Ovary (tissue), 9 donors: ENCODE results near the gene TTC28. TPM values are rescaled to one million over a fixed set of nuclear protein-coding genes. Genes with fewer than 3 reads are reported as not detected.

Experiments used
- DNase-seq, 5 donors: peaks; one replicate each; pipeline ENCODE4 v3.0.0-alpha.2; 2019 to 2020
- H3K27ac ChIP-seq, 2 donors: fragments of 200-600 bp; one replicate each; pipeline versions ENCODE4 v1.5.1 to v1.8.0; 2019 to 2022
- H3K27me3 ChIP-seq: fragments of 200-600 bp; one replicate; pipeline ENCODE4 v1.8.0; 2022
- H3K36me3 ChIP-seq: fragments of 200-600 bp; sonication (generic); one replicate; pipeline ENCODE4 v1.5.1; 2019
- H3K4me1 ChIP-seq: one replicate; pipeline ENCODE4 v1.8.1; 2013; ENCODE audit warnings: mild to moderate bottlenecking, moderate library complexity; ENCODE audit not compliant: insufficient read depth
- H3K4me3 ChIP-seq: fragments of 200-600 bp; sonication (generic); one replicate; pipeline ENCODE4 v1.5.1; 2017
- H3K9me3 ChIP-seq, 2 donors: fragments of 200-600 bp in 1 of 2; sonication (generic) in 1 of 2; one replicate each; pipeline versions ENCODE4 v1.5.1 to v1.8.1; 2013 to 2019; ENCODE audit warnings: mild to moderate bottlenecking in 1 of 2, moderate library complexity in 1 of 2
- EP300 ChIP-seq: sonication (generic); formaldehyde crosslinking; IDR thresholded peaks from one replicate; pipeline ENCODE4 v1.6.1; 2017; ENCODE audit warnings: antibody characterized with exemption
- POLR2A ChIP-seq: fragments of 450-650 bp; IDR thresholded peaks from one replicate; pipeline ENCODE4 v1.6.1; 2017; ENCODE audit warnings: antibody characterized with exemption, mild to moderate bottlenecking, moderate library complexity
- WGBS, 3 donors: extraction: QIAGEN DNeasy Blood & Tissue Kit in 1 of 3; methylation state at CpG; one replicate each; pipeline versions ENCODE4 v1.1.5 to v1.1.7; 2013 to 2017; 5-methylcytosine and 5-hydroxymethylcytosine counted together
- intact Hi-C, 4 donors: fragments of 100-400 bp; cut with DNase I; formaldehyde crosslinking; loops; one replicate each; pipeline versions ENCODE4 v1.11.0 to v1.15.1; 2022 to 2023
- polyA plus RNA-seq, 2 donors: library from polyadenylated mRNA; stranded (reverse); fragments of 200-250 nt in 1 of 2; fragments of 350-450 nt in 1 of 2; fragmentation: Illumina TruSeq in 1 of 2; extraction: RNeasy Lipid Tissue Mini Kit (QIAGEN cat#74804) in 1 of 2; gene quantifications; one replicate each; pipeline ENCODE4 v1.2.3, GENCODE V29; 2013 to 2014
- total RNA-seq, 7 donors: library from RNA; depleted of rRNA in 2 of 7; stranded (reverse); fragments of >200 nt in 2 of 7; fragmentation: NEBNext Ultra II Directional in 3 of 7; extraction: Animal tissue kit (Norgen Biotek cat#: 25700) in 3 of 7; gene quantifications; one replicate each; pipeline versions ENCODE4 v1.1.0 to v1.2.4, GENCODE V29; 2016 to 2023
- TF ChIP-seq, protein P1 (sequence below), 3 donors: fragments of 450-650 bp in 2 of 3; fragments of 200-600 bp in 1 of 3; IDR thresholded peaks; one replicate each; pipeline versions ENCODE4 v1.5.1 to v1.8.0; 2016 to 2022; ENCODE audit warnings: antibody characterized with exemption in 3 of 3, mild to moderate bottlenecking in 1 of 3
- donor health status: DM: no; HTN: no; CAD: no; lungs with moderate emphysema.
- donor health status: DM: no; HTN: no; CAD: no.
- donor health status: Bipolar disorder and iron deficiency.
- donor health status: DM: yes; HTN: yes; CAD: no.
- donor health status: DM: no; HTN: no; CAD: no.
- donor health status: DM: yes; HTN: yes; CAD: no.

Gene TTC28
- total and polyA plus RNA-seq, 9 donors = 16.7 to 127 (median 72.9) TPM

DNA sequence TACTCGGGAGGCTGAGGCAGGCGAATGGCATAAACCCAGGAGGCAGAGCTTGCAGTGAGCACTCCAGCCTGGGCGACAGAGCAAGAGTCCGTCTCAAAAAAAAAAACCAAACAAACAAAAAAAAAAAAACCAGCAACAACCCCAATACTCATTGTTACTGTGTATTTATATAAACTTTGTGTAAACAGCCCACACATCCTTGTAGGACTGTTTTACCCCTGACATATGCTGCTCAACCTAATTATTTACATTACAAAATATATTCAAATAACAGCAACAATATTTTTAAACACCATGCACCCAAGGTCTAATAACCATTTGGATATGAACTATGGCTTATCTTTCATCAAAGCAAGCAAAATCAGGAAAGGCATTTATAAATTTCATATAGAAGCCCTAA is 284.1 kb downstream of the TTC28 start:
- H3K4me3 ChIP-seq = no peak overlapping the region
- 76 to 89% (median 85%) methylated on average over 4 of the region's 4 CpGs for WGBS, 3 donors
- no peaks in the 10 kb centered on the region for H3K36me3 ChIP-seq
- no peak for DNase-seq
- intact Hi-C loops = no loop called here
- H3K4me1 ChIP-seq = peaks cover 15% of the 10 kb centered on the region
- no peaks in the 10 kb centered on the region for H3K27me3 ChIP-seq
- H3K9me3 ChIP-seq = no peaks in the 10 kb centered on the region
- no peak overlapping the region for H3K27ac ChIP-seq
- no peak for TF ChIP-seq POLR2A
- TF ChIP-seq, protein P1, sequence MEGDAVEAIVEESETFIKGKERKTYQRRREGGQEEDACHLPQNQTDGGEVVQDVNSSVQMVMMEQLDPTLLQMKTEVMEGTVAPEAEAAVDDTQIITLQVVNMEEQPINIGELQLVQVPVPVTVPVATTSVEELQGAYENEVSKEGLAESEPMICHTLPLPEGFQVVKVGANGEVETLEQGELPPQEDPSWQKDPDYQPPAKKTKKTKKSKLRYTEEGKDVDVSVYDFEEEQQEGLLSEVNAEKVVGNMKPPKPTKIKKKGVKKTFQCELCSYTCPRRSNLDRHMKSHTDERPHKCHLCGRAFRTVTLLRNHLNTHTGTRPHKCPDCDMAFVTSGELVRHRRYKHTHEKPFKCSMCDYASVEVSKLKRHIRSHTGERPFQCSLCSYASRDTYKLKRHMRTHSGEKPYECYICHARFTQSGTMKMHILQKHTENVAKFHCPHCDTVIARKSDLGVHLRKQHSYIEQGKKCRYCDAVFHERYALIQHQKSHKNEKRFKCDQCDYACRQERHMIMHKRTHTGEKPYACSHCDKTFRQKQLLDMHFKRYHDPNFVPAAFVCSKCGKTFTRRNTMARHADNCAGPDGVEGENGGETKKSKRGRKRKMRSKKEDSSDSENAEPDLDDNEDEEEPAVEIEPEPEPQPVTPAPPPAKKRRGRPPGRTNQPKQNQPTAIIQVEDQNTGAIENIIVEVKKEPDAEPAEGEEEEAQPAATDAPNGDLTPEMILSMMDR (IDR thresholded peaks at IDR 0.05) = no peak
- TF ChIP-seq EP300 = no peak

- H3K36me3 ChIP-seq = no peaks in the 10 kb centered on the region
- intact Hi-C loops = no loop called here
- H3K27ac ChIP-seq = no peak overlapping the region
- TF ChIP-seq EP300 (no peak), POLR2A (no peak)
- TF ChIP-seq, protein P1 (IDR thresholded peaks at IDR 0.05) = no peak
- 21 to 50% (median 45%) methylated on average over 2 of the region's 2 CpGs for WGBS, 3 donors
- H3K27me3 ChIP-seq = no peaks in the 10 kb centered on the region
- H3K4me1 ChIP-seq = peaks cover 15% of the 10 kb centered on the region
- H3K9me3 ChIP-seq = no peaks in the 10 kb centered on the region
- no peak overlapping the region for H3K4me3 ChIP-seq
- DNase-seq = no peak
Observed at GRCh38 chr22:28394513-28395110, 285.0 kb downstream of the TTC28 start.

GRCh38 chr22:28381429-28382167 is 298.0 kb downstream of the TTC28 start:
- Histone ChIP-seq H3K27ac (peak overlapping the region in 1 of 2 donors; percentile 13), H3K27me3 (no peaks in the 10 kb centered on the region), H3K4me1 (peaks cover 3% of the 10 kb centered on the region), H3K36me3 (no peaks in the 10 kb centered on the region), H3K4me3 (no peak overlapping the region), H3K9me3 (no peaks in the 10 kb centered on the region)
- 13 to 31% (median 18%) methylated on average over 3 of the region's 3 CpGs for WGBS, 3 donors
- TF ChIP-seq EP300 (no peak), POLR2A (no peak)
- TF ChIP-seq, protein P1 (IDR thresholded peaks at IDR 0.05) = no peak
- intact Hi-C loops = no loop called here
- no peak for DNase-seq

DNA sequence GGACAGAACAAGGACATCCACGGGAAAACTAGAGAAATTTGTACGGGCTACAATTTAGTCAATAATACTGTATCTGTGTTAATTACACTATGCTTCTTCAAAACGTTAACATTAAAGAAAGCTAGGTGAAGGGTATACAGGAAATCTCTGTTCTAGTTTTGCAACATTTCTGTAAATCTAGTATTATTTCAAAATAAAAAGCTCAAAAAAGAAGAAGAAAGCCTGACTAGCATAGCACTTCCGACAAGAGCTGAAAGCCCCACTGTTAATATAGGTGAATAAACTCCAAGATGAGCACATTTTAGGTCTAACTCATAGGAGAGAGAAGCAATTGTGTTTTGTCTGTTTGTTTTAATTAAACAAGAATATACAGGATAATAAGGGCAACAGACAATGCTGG is 299.7 kb downstream of the TTC28 start:
- TF ChIP-seq EP300 (no peak), POLR2A (no peak)
- H3K27ac ChIP-seq = peak overlapping the region in 1 of 2 donors; percentile 32
- intact Hi-C loops = no loop called here
- H3K36me3 ChIP-seq = no peaks in the 10 kb centered on the region
- no peak overlapping the region for H3K4me3 ChIP-seq
- 34 to 62% (median 42%) methylated on average over 4 of the region's 4 CpGs for WGBS, 3 donors
- no peaks in the 10 kb centered on the region for H3K9me3 ChIP-seq
- peaks cover 3% of the 10 kb centered on the region for H3K4me1 ChIP-seq
- no peaks in the 10 kb centered on the region for H3K27me3 ChIP-seq
- DNase-seq = no peak
